PFSK-1 (cell line): Measurements from ENCODE around the gene SLC5A4.

Experiments
- FOXP2 ChIP-seq: optimal IDR thresholded peaks from 2 replicates; pipeline ENCODE3; 2011; ENCODE audit warnings: borderline replicate concordance, control low read depth, inconsistent platforms; ENCODE audit not compliant: insufficient read depth; ENCODE audit errors: extremely low read length, extremely low read depth
- POLR2AphosphoS5 ChIP-seq: IDR thresholded peaks from 2 replicates; pipeline ENCODE4 v1.6.1; 2012; ENCODE audit warnings: low read depth, mild to moderate bottlenecking, control low read depth, low read length, moderate library complexity
- SIN3A ChIP-seq: IDR thresholded peaks from 2 replicates; pipeline ENCODE4 v1.6.1; 2012; ENCODE audit warnings: mild to moderate bottlenecking, low read length, moderate library complexity, borderline replicate concordance; ENCODE audit not compliant: insufficient read depth
- TAF1 ChIP-seq: IDR thresholded peaks from 2 replicates; pipeline ENCODE4 v1.6.1; 2012; ENCODE audit warnings: low read length, control low read depth, borderline replicate concordance; ENCODE audit not compliant: insufficient read depth
- TF ChIP-seq, protein P1 (sequence below), 2 experiments: IDR thresholded peaks; 2 replicates each; pipeline versions ENCODE4 v1.6.1 to v1.8.0; 2011 to 2012; ENCODE audit warnings: low read depth in 2 of 2, low read length in 2 of 2, control low read depth in 1 of 2, inconsistent platforms in 1 of 2, mild to moderate bottlenecking in 1 of 2, moderate library complexity in 1 of 2; ENCODE audit not compliant: insufficient read depth in 1 of 2

Gene SLC5A4

DNA sequence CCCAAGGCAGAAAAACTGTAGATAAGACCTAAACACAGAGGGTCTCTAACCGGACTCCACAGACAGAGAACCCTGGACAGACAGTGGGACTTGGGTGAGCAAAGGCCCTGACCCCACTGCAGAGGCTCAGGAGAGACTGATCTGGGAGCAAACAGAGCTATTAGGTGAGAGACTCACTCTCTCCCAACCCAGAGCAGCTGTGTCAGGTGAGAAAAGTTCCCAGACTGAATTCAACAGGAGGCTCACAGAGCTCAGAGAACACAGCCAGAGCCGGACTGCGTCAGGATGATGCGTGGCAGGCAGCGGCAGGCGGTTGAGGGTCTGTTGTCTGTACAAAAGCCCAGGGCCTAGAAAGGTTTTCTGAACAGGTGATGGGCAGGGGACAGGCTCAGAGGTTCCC is 55.8 kb downstream of the SLC5A4 start:
- TF ChIP-seq SIN3A: no peak
- TF ChIP-seq, protein P1, sequence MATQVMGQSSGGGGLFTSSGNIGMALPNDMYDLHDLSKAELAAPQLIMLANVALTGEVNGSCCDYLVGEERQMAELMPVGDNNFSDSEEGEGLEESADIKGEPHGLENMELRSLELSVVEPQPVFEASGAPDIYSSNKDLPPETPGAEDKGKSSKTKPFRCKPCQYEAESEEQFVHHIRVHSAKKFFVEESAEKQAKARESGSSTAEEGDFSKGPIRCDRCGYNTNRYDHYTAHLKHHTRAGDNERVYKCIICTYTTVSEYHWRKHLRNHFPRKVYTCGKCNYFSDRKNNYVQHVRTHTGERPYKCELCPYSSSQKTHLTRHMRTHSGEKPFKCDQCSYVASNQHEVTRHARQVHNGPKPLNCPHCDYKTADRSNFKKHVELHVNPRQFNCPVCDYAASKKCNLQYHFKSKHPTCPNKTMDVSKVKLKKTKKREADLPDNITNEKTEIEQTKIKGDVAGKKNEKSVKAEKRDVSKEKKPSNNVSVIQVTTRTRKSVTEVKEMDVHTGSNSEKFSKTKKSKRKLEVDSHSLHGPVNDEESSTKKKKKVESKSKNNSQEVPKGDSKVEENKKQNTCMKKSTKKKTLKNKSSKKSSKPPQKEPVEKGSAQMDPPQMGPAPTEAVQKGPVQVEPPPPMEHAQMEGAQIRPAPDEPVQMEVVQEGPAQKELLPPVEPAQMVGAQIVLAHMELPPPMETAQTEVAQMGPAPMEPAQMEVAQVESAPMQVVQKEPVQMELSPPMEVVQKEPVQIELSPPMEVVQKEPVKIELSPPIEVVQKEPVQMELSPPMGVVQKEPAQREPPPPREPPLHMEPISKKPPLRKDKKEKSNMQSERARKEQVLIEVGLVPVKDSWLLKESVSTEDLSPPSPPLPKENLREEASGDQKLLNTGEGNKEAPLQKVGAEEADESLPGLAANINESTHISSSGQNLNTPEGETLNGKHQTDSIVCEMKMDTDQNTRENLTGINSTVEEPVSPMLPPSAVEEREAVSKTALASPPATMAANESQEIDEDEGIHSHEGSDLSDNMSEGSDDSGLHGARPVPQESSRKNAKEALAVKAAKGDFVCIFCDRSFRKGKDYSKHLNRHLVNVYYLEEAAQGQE (IDR thresholded peaks at IDR 0.05; ENCODE audit: insufficient read depth in 1 of 2, low read depth in 2 of 2, low read length in 2 of 2): no peak
- TF ChIP-seq FOXP2: no peak
- TF ChIP-seq TAF1: no peak
- TF ChIP-seq POLR2AphosphoS5: no peak

DNA sequence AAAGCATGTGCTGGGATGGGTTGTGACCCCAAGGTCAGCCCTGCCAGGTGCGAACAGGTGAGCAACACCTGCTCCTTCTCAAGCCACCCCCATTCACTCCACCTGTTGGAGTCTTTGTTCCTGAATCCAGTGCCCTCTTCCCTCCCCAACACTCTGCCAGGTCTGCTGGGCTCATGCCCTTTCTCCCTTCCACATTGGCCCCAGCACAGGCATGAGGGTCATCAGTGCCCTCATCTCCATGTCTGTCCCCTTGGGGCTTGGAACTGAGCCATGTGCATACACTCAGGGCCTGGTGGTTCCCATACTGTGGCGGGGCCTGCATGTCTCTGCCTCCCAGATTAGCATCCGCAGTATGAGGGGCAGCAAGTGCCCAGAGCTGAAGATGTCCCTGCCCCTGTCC is 69.3 kb downstream of the SLC5A4 start:
- TF ChIP-seq TAF1 (no peak), SIN3A (no peak), FOXP2 (no peak), POLR2AphosphoS5 (no peak)
- TF ChIP-seq, protein P1 (IDR thresholded peaks at IDR 0.05; ENCODE audit: insufficient read depth in 1 of 2, low read depth in 2 of 2, low read length in 2 of 2): no peak

DNA sequence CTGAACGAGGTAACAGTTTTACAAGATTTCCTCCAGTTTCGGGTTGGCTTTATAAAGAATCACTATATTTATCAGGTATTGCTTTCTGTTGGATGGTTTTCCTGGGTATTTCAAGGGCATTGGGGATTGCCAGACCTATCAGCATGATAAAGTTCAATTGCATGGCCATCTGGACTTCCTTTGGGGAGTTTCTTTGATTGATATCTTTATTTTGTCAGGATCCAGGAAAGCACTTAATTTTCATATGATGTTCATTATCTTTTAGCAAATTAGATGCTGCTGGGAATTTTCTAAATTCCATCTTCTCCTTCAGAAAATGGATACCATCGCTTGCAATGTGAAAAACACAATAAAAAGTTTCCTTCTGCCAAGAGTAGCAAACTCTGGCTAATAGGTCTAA is 71.5 kb downstream of the SLC5A4 start:
- TF ChIP-seq POLR2AphosphoS5 (no peak), SIN3A (no peak), FOXP2 (no peak), TAF1 (no peak)
- TF ChIP-seq, protein P1 (IDR thresholded peaks at IDR 0.05; ENCODE audit: insufficient read depth in 1 of 2, low read depth in 2 of 2, low read length in 2 of 2): no peak

DNA sequence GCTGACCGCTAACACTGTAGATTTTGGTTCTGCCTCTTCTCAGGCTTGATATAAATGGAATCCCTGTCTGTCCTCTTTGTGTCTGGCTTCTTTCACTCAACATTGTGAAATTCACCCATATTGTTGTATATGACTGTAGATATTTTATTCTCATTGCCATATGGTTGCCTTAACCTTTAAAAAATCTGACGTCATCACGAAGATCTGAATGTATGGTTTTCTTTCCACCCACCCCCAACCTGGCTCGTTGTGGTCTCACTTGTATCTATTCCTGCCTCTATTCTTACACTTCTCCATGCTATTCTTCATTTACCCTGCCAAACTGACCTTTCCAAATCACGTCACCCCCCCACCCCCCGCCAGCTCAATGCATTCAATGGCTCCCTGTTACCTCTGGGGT is 74.1 kb downstream of the SLC5A4 start:
- TF ChIP-seq FOXP2 (no peak), SIN3A (no peak), POLR2AphosphoS5 (no peak), TAF1 (no peak)
- TF ChIP-seq, protein P1 (IDR thresholded peaks at IDR 0.05; ENCODE audit: insufficient read depth in 1 of 2, low read depth in 2 of 2, low read length in 2 of 2): no peak
